Right ventricle myocardium inferior (tissue), 1 donor: ENCODE results near the gene EME2. TPM values are rescaled to one million over a fixed set of nuclear protein-coding genes. Genes with fewer than 3 reads are reported as not detected.

Experiments
- ATAC-seq: fragments of 200-7000 bp; cut with Tn5 transposase; one replicate; pipeline ENCODE4 v1.9.1; 2020; ENCODE audit warnings: mild to moderate bottlenecking, moderate library complexity
- DNase-seq: peaks from one replicate; pipeline ENCODE4 v3.0.0; 2021; ENCODE audit errors: missing footprints
- intact Hi-C: fragments of 100-400 bp; cut with DNase I; formaldehyde crosslinking; loops from one replicate; pipeline ENCODE4 v1.11.0; 2022
- total RNA-seq: library from RNA; stranded (reverse); fragmentation: NEBNext Ultra II Directional; extraction: Animal tissue kit (Norgen Biotek cat#: 25700); gene quantifications from one replicate; pipeline ENCODE4 v1.2.1, GENCODE V29; 2021
- donor health status: DM: no; HTN: yes; CAD: no; lungs with severe emphysema.

The EME2 gene
- total RNA-seq, 1 donor from 2014 or later = 8.2 TPM

- ATAC-seq (no peak), DNase-seq (no peak)
- intact Hi-C loops = no loop called here
Observed at GRCh38 chr16:1773703-1774447, 1.3 kb downstream of the EME2 start.

GRCh38 chr16:1774448-1774780, 1.8 kb downstream of the EME2 start:
- intact Hi-C loops = no loop called here
- DNase-seq (no peak), ATAC-seq (no peak)

- no peak for ATAC-seq
- DNase-seq = peak; percentile 30
- intact Hi-C loops = no loop called here
Observed at GRCh38 chr16:1775006-1775845, 2.6 kb downstream of the EME2 start.

GRCh38 chr16:1775846-1776671, 3.4 kb downstream of the EME2 start:
- no peak for ATAC-seq
- DNase-seq = peak; percentile 18
- intact Hi-C loops = no loop called here

GRCh38 chr16:1776672-1776955, 4.0 kb downstream of the EME2 start:
- intact Hi-C loops = no loop called here
- ATAC-seq (no peak), DNase-seq (peak; percentile 49)

GRCh38 chr16:1776991-1777374, 4.4 kb downstream of the EME2 start:
- intact Hi-C loops = no loop called here
- DNase-seq = peak; percentile 74
- ATAC-seq = no peak

GRCh38 chr16:1777375-1778199, 5.0 kb downstream of the EME2 start:
- DNase-seq (peak; percentile 64), ATAC-seq (no peak)
- intact Hi-C loops = no loop called here

- ATAC-seq = no peak
- peak; percentile 60 for DNase-seq
- intact Hi-C loops = no loop called here
Observed at GRCh38 chr16:1778200-1779179, 5.9 kb downstream of the EME2 start.

GRCh38 chr16:1779234-1779701, 6.7 kb downstream of the EME2 start:
- intact Hi-C loops = no loop called here
- ATAC-seq (no peak), DNase-seq (peak; percentile 45)

- DNase-seq = peak; percentile 69
- no peak for ATAC-seq
- intact Hi-C loops = loop anchor here (5.0 kb wide), 1 partner anchor 73 kb away; the partner anchor contains the start of gene MAPK8IP3
Observed at GRCh38 chr16:1779741-1780676, 7.4 kb downstream of the EME2 start.

GRCh38 chr16:1780677-1781072, 8.1 kb downstream of the EME2 start:
- DNase-seq = peak; percentile 32
- intact Hi-C loops = loop anchor here (5.0 kb wide), 1 partner anchor 73 kb away; the partner anchor contains the start of gene MAPK8IP3
- ATAC-seq = no peak

- intact Hi-C loops = loop anchor here (5.0 kb wide), 1 partner anchor 74 kb away; the partner anchor contains the start of gene MAPK8IP3
- ATAC-seq = no peak
- peak; percentile 54 for DNase-seq
Observed at GRCh38 chr16:1781254-1781653, 8.6 kb downstream of the EME2 start.

GRCh38 chr16:1781758-1782407, 9.3 kb downstream of the EME2 start:
- DNase-seq (no peak), ATAC-seq (peak; percentile 0)
- intact Hi-C loops = loop anchor here (5.0 kb wide), 1 partner anchor 75 kb away; the partner anchor contains the start of gene MAPK8IP3

GRCh38 chr16:1782408-1783264, 10.0 kb downstream of the EME2 start, which contains the start of the genes NUBP2 and SPSB3:
TSS of gene NUBP2 (plus strand) at chr16:1782960. CDS start at chr16:1783021, 61 bp downstream.
TSS of gene SPSB3 (minus strand) at chr16:1782571. CDS start at chr16:1781483, 1,088 bp downstream.
- peak; percentile 96 for ATAC-seq
- intact Hi-C loops = loop anchor here (5.0 kb wide), 1 partner anchor 75 kb away; the partner anchor contains the start of gene MAPK8IP3
- peak; percentile 100 for DNase-seq
